ENCODE data around the gene AMN. TPM values are rescaled to one million over a fixed set of nuclear protein-coding genes. Genes with fewer than 3 reads are reported as not detected.
A peak's percentile ranks its signal among the peaks of the same experiment; 100 is the strongest.
"Not testable (repeated sequence)": the region's sequence is repeated elsewhere in the genome, so short reads cannot be mapped to it uniquely, and the experiment has no call there.

The AMN gene
- total RNA-seq, result 1 to 10 TPM in 1 of 2 donors, under 1 TPM in 1; 0.21 to 1.0 TPM

DNA sequence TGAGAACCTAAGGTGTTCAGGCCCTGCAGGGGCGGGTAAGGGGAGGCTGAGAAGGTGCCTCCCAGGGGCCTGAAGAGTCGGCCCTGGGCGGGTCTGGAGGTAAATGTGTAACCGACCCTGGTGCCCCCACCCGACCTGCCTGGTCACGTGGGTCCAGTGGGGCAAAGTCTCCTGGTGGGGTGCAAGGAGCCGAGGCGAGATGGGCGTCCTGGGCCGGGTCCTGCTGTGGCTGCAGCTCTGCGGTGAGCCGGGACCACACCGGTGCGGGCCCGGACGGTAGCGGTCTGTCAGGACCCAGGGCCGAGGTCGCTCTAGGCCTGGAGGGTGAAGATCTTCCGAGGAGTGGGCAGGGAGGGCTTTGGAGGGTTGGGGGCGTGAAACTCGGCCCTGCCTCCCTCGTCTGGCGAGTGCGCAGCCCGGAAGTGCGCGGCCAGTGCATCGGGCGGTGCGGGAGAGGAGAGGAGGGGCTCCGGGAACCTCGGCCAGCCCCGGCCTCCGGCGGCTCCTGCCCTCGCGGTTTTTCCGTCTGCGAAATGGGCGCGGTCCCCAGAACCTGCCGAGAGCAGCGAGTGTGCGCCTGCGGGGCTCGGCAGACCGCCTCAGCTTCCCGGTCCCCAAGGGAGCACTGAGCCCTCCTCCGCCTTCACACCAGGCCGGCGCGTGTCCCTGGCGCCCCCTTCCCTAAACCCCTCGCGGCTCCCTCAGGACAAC, at the start of gene AMN:
AMN (plus strand) TSS at position 174 of the 711 bp plus-strand sequence; CDS start at position 200, 26 bp downstream.
- Mint-ChIP-seq H3K4me3 (no peak within 1 kb of the TSS), H3K9me3 (no peaks in the 10 kb centered on the region), H3K27ac (no peak within 1 kb of the TSS), H3K27me3 (peaks cover 11 to 14% of the 10 kb centered on the region in 2 donors), H3K36me3 (no peaks in the 10 kb centered on the region), H3K4me1 (ENCODE audit: low read depth in 2 of 2) (peaks cover 0 to 4% of the 10 kb centered on the region in 2 donors)
- DNase-seq (ENCODE audit: low spot score) (no peak), ATAC-seq (no peak)

DNA sequence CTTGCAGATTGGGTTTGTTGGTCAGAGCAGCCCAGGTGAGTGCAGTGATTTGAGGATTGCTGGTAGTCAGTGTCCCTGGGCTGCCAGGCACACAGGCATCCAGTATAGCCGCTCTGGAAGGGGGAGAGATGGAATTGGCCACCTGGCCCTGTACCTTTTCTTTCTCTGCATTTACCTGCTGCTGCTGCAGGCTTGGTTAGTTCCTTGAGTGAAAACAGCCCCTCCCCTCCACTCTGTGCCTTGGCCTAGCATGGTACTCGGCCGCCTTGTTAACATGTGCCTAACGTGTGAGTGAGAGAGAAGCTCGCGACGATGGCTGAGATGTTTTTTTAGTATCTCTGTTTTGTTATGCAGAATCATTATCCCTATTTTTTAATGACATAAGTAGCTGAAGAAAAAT, 49.3 kb upstream of the AMN start:
- DNase-seq (ENCODE audit: low spot score) (no peak), ATAC-seq (no peak)
- Mint-ChIP-seq H3K9me3 (no peaks in the 10 kb centered on the region), H3K27ac (no peak overlapping the region), H3K36me3 (peaks cover 10% of the 10 kb centered on the region), H3K4me3 (no peak overlapping the region), H3K4me1 (ENCODE audit: low read depth in 2 of 2) (peaks cover 8 to 10% of the 10 kb centered on the region in 2 donors), H3K27me3 (no peaks in the 10 kb centered on the region)

DNA sequence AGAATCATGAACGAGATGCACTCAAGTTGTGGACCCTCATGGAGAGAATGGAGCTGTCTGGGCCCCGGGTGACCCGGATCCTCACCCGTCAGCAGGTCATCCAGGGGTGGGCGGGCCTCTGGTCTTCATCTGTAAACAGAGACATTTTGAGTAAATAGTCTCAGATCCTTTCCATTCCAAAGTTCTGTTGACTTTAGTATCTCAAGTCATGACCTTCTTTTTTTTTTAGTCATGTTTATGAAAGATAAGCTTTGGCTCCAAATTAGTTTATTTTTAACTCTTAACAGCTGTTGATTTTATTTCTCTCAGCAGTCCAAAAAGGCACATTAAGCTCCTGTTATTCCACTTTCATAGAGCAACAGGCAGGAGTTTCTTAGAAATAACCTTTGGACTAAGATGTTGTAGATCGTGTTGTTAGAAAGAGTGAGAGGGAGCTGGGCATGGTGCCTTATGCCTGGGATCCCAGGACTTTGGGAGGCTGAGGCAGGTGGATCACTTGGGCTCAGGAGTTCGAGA, 48.9 kb upstream of the AMN start:
- H3K27ac Mint-ChIP-seq, result no peak overlapping the region
- no peak overlapping the region for H3K4me3 Mint-ChIP-seq
- H3K27me3 Mint-ChIP-seq, result no peaks in the 10 kb centered on the region
- no peaks in the 10 kb centered on the region for H3K9me3 Mint-ChIP-seq
- ATAC-seq (no peak), DNase-seq (ENCODE audit: low spot score) (no peak)
- H3K36me3 Mint-ChIP-seq, result peaks cover 10% of the 10 kb centered on the region
- peaks cover 8 to 10% of the 10 kb centered on the region in 2 donors for H3K4me1 Mint-ChIP-seq (ENCODE audit: low read depth in 2 of 2)

DNA sequence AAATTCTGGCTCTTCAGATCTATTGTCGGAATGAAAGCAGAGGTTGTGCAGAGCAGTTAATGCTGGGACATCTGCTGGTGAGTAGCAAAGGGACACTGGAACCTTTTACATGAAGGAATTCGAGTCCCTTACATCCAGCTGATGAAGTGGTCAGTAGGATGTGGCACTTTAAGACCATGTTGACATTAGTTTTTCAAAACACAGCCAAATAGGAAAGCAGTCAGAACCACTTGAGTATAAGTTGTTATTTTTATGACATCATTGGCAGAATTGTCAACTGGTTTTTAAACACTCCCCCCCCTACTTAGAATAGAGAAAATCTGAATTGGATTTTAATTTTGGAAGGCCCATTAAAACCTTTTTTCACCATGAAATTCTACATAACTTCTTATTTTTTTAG, 46.8 kb upstream of the AMN start:
- Mint-ChIP-seq H3K9me3 (no peaks in the 10 kb centered on the region), H3K36me3 (peaks cover 10% of the 10 kb centered on the region), H3K27me3 (no peaks in the 10 kb centered on the region), H3K4me1 (ENCODE audit: low read depth in 2 of 2) (peaks cover 5 to 10% of the 10 kb centered on the region in 2 donors), H3K27ac (no peak overlapping the region), H3K4me3 (no peak overlapping the region)
- DNase-seq (ENCODE audit: low spot score) (no peak), ATAC-seq (no peak)

DNA sequence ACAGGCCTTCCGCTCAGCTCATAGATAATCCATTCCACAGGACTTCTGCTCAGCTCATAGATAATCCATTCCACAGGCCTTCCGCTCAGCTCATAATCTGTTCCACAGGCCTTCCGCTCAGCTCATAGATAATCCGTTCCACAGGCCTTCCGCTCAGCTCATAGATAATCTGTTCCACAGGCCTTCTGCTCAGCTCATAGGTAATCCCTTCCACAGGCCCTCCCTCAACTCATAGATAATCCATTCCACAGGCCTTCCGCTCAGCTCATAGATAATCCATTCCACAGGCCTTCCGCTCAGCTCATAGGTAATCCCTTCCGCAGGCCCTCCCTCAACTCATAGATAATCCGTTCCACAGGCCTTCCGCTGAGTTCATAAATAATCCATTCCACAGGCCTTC, 45.0 kb upstream of the AMN start:
- not testable (repeated sequence) for H3K27ac Mint-ChIP-seq; H3K4me1 Mint-ChIP-seq (ENCODE audit: low read depth in 2 of 2); H3K9me3 Mint-ChIP-seq; H3K27me3 Mint-ChIP-seq; H3K4me3 Mint-ChIP-seq; DNase-seq (ENCODE audit: low spot score); ATAC-seq
- H3K36me3 Mint-ChIP-seq, result peaks cover 10% of the 10 kb centered on the region

DNA sequence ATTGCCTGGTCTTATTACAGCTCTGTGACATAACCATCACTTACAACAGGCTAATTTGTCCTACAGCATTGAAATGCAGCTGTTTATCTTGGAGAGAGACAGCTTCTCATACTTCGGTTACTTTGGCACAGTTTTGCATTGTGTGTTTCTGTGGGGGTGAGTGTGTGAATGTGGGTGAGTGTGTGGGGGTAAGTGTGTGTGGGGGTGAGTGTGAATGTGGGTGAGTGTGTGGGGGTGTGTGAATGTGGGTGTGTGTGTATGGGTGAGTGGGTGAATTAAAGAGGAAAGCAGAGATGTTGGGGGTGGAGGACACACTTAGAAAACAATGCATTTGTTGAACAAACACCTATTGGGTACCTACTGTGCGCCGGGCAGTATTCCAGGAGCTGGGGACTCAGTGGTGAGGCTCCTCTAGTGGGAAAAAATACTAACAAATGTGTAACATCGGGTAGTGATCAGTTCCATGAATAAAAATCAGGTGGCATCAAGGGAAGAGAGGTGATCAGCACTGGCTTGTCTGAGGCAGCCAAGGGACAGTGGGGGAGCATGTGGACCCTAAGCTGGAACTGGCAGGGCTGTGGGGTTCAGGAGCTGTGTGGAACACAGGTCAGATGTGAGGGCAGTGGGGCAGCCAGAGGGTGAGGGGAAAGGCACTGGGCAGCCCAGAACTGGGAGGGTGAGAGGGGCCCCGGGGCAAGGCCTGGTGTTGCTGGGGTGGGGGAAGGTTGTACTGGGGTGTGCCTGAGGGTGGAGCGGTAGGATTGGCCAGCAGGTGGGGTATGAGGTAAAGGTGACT, 44.1 kb upstream of the AMN start:
- ATAC-seq (peak in 1 of 2 donors; percentile 36), DNase-seq (ENCODE audit: low spot score) (no peak)
- Mint-ChIP-seq H3K36me3 (peaks cover 15% of the 10 kb centered on the region), H3K9me3 (no peaks in the 10 kb centered on the region), H3K27ac (no peak overlapping the region), H3K27me3 (no peaks in the 10 kb centered on the region), H3K4me3 (no peak overlapping the region), H3K4me1 (ENCODE audit: low read depth in 2 of 2) (peaks cover 7 to 10% of the 10 kb centered on the region in 2 donors)

DNA sequence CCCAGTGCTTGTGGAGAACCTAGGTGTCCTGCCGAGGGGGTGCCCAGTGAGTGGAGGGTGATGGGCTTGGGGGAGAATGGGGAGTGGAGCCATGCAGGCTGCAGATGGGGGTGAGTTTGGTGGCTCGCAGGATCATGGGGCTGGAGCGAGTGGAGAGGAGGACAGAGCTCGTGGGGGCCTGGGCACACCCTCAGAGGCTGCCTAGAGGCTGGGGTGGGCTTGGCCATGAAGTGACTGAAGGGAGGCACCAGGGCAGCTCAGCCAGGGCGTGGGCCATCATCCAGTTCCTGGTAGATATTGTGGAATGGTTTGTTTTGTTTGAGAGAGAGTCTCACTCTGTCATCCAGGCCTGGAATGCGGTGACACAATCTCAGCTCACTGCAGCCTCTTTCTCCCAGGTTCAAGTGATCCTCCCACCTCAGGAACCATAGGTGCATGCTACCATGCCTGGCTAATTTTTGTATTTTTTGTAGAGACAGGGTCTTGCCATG, 43.4 kb upstream of the AMN start:
- Mint-ChIP-seq H3K4me3 (no peak overlapping the region), H3K36me3 (peaks cover 17% of the 10 kb centered on the region), H3K27me3 (no peaks in the 10 kb centered on the region), H3K9me3 (no peaks in the 10 kb centered on the region), H3K27ac (no peak overlapping the region), H3K4me1 (ENCODE audit: low read depth in 2 of 2) (peaks cover 8 to 11% of the 10 kb centered on the region in 2 donors)
- DNase-seq (ENCODE audit: low spot score) (no peak), ATAC-seq (peak in 1 of 2 donors; percentile 45)

DNA sequence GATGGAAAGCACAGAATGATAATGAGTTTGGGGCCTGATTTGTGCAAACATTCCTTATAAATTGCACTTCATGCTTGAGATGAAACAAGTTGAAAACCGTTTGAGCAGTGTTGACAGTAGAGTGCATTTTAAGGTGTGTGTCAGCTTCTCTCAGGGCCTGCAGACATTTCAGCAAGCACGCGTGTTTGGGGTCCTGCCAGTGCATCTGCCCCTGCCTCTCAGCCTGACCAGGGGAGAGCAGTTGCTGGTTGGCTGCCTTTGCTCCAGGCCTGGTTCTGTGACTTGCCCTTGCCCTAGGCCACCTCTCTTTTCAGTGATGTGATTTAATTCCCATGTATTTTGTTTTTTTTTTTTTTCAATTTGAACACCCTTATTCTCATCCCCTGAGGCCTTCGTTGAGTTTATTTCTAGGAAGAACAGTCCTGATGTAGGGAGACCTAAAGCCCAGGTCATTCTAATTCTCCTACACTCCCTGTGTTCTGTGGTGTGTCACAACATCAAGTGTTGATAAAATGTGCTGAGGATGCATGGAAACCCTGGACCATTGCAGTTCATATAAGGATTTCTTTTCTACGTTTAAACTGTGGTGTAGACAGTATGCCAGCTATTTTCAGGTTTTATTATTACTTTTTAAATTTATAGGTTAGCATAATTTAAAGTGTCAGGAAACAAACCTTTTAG, 40.1 kb upstream of the AMN start:
- DNase-seq (ENCODE audit: low spot score), result no peak
- Mint-ChIP-seq H3K27me3 (no peaks in the 10 kb centered on the region), H3K4me3 (no peak overlapping the region), H3K27ac (peak overlapping the region in 1 of 2 donors; percentile 49), H3K36me3 (peaks cover 6% of the 10 kb centered on the region), H3K9me3 (no peaks in the 10 kb centered on the region), H3K4me1 (ENCODE audit: low read depth in 2 of 2) (peaks cover 8 to 13% of the 10 kb centered on the region in 2 donors)
- ATAC-seq, result no peak

DNA sequence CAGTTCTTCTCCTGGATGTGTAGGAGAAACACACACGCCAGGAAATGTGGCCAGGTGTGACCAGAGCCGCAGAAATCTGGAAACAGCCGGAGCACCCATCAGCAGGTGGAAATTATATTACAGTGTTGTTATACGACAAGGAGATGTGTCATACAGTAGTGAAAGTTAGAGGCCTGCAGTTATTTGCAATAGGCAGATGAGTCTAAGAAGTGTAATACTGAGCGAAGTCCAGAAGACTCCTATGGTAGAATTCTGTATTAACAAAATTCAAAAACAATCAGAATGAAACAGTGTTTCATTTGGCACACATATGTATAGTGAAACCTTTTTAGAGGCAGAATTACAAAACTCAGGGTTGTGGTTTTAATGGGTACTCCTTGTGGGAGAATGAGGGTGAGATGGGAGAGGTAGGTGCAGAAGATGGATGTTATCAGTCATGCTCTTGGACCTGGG, 39.3 kb upstream of the AMN start:
- ATAC-seq (peak; percentile 72 to 86), DNase-seq (ENCODE audit: low spot score) (no peak)
- Mint-ChIP-seq H3K4me3 (no peak overlapping the region), H3K27ac (peak overlapping the region; percentile 45 to 49), H3K27me3 (no peaks in the 10 kb centered on the region), H3K36me3 (peaks cover 6% of the 10 kb centered on the region), H3K4me1 (ENCODE audit: low read depth in 2 of 2) (peaks cover 8 to 13% of the 10 kb centered on the region in 2 donors), H3K9me3 (no peaks in the 10 kb centered on the region)

DNA sequence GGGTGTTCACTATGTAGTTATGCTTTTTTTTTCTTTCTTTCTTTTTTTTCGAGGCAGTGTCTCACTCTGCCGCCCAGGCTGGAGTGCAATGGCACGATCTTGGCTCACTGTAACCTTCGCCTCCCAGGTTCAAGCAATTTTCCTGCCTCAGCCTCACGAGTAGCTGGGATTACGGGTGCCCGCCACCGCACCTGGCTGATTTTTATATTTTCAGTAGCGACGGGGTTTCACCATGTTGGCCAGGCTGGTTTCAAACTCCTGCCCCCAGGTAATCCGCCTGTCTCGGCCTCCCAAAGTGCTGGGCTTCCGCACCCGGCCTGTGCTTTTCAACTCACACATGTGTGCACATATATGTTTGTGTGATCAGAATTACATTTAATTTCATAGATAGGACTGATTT, 38.9 kb upstream of the AMN start:
- H3K4me1 Mint-ChIP-seq (ENCODE audit: low read depth in 2 of 2), result peaks cover 8 to 13% of the 10 kb centered on the region in 2 donors
- peaks cover 6% of the 10 kb centered on the region for H3K36me3 Mint-ChIP-seq
- DNase-seq (ENCODE audit: low spot score), result no peak
- no peaks in the 10 kb centered on the region for H3K9me3 Mint-ChIP-seq
- H3K27ac Mint-ChIP-seq, result peak overlapping the region; percentile 45 to 49
- H3K27me3 Mint-ChIP-seq, result no peaks in the 10 kb centered on the region
- no peak for ATAC-seq
- H3K4me3 Mint-ChIP-seq, result no peak overlapping the region

DNA sequence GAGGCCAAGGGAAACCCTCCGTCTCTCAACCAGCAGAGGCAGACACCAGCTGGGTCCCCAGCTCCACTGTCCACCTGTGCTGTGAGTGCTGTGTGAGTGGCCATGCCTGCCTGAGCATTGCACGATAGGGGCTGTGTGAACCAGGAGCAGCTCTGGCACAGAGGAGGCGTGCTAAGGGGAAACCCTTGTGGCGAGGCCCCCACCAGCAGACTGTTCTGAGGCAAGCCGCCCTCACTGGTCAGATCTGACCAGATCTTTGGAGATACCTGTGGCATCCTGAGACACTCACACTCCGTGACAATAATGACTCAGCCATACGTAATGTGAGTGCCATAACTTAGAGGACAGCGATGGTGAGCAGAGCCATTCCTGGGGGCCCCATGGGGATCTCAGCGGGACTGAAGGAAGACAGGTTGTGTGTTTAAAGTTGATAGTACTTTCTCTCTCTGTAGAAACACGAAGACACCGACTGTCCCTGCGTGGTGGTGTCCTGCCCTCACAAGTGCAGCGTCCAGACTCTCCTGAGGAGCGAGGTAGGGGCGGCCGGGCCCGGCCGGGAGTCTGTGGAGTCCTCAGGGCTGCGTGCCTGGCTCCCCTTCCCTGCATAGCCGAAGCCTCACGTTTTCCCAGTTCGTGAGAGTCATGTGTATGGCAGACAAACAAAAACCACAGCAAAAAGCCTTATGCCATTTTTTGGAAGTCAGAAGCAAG, 36.6 kb upstream of the AMN start:
- Mint-ChIP-seq H3K4me1 (ENCODE audit: low read depth in 2 of 2) (peaks cover 8 to 13% of the 10 kb centered on the region in 2 donors), H3K27me3 (no peaks in the 10 kb centered on the region), H3K4me3 (no peak overlapping the region), H3K9me3 (no peaks in the 10 kb centered on the region), H3K27ac (no peak overlapping the region), H3K36me3 (peaks cover 6% of the 10 kb centered on the region)
- DNase-seq (ENCODE audit: low spot score) (no peak), ATAC-seq (peak in 1 of 2 donors; percentile 17)

DNA sequence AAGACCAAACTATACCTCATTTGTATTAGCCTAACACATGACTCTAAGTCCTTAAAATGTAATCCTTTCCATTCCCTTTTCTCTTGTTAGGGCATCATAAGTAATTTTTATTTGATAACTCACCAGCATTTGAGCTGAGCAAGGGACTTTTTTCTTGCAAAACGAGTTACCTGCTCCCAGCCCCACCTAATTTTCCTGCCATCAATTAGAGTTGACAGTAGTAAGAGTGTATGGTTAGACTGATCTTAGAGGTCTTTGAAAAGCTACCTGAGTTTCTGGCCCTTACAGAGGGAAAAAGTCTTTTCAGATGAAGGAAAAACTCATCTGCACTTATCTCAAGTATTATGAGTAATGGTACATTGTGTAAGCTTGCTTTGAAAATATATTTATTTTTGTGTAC, 33.7 kb upstream of the AMN start:
- H3K9me3 Mint-ChIP-seq, result no peaks in the 10 kb centered on the region
- H3K4me1 Mint-ChIP-seq (ENCODE audit: low read depth in 2 of 2), result peaks cover 0 to 3% of the 10 kb centered on the region in 2 donors
- no peak overlapping the region for H3K27ac Mint-ChIP-seq
- H3K36me3 Mint-ChIP-seq, result no peaks in the 10 kb centered on the region
- ATAC-seq (no peak), DNase-seq (ENCODE audit: low spot score) (no peak)
- no peaks in the 10 kb centered on the region for H3K27me3 Mint-ChIP-seq
- no peak overlapping the region for H3K4me3 Mint-ChIP-seq

DNA sequence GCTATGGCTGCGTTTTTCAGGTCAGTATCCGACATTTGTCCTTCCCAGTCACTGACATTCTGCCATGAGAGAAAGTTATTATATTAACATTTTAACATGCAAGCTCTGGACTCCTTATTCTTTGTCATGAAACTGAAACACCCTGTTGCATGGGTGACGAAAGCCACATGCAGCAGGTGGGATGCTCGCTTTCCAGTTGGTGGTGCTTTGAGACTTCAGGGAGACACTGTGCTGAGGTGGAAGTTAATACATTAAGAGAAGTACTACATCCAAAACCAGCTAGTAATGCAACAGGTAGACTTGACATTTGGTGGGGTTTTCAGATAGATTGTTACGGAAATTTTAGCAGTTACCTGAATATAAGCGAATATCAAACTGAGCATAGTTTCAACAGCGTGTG, 32.8 kb upstream of the AMN start:
- Mint-ChIP-seq H3K9me3 (no peaks in the 10 kb centered on the region), H3K4me3 (no peak overlapping the region), H3K27ac (no peak overlapping the region), H3K36me3 (no peaks in the 10 kb centered on the region), H3K4me1 (ENCODE audit: low read depth in 2 of 2) (no peaks in the 10 kb centered on the region), H3K27me3 (no peaks in the 10 kb centered on the region)
- ATAC-seq (no peak), DNase-seq (ENCODE audit: low spot score) (no peak)

Measured in natural killer cell treated with Interleukin-12 subunit alpha and Interleukin-12 subunit beta and Interleukin-15 and Interleukin-18, amount 100 ng/mL, for 72 hours (primary cell).